CD4-positive, alpha-beta T cell treated with Interleukin-1 beta for 1 hour (primary cell): Measurements from ENCODE around the gene MS4A15.
"Not testable (repeated sequence)": the region's sequence is repeated elsewhere in the genome, so short reads cannot be mapped to it uniquely, and the experiment has no call there.

ENCODE experiments used
- DNase-seq, 2 donors: peaks; one replicate each; pipeline ENCODE4 v3.0.0-alpha.2; 2020 to 2022

Gene MS4A15, protein sequence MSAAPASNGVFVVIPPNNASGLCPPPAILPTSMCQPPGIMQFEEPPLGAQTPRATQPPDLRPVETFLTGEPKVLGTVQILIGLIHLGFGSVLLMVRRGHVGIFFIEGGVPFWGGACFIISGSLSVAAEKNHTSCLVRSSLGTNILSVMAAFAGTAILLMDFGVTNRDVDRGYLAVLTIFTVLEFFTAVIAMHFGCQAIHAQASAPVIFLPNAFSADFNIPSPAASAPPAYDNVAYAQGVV

DNA sequence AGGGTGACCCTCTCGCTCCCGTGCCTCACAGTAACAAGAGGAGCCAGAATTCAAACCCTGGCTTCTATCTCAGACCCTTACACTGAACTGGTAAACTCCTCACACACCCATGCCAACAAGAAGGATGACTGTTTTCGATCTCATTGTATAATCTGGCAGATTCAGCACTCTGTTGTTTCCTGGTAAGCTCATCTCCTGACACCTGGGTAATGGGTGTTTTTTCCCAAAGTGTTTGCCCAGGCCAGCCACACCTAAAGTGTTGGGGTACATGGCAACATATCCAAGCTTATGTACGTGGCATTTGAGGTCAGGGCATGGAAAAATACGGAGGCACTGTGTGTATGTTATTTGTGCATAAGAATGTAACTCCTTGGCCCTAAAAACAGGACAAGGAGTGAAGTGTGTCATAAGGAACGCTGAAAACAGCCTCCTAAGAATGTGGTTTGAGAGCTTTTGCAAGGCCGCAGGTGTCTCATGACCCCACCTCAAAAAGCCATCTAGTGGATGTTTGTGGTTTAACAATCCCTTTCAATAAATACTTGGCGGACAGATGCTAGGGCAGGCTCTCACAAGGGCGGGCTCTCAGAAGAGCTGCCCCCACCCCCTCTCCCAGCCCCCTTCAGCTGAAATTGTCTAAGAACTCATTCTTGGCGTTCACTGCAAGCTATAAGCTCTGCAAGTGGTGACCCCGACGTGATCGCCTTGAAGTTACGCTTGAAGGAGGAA lies at the start of gene MS4A15:
TSS of gene MS4A15 (plus strand) at position 561 of the 726 bp plus-strand sequence. CDS start 6,867 bp downstream, outside the sequence.
- DNase-seq, result no peak

DNA sequence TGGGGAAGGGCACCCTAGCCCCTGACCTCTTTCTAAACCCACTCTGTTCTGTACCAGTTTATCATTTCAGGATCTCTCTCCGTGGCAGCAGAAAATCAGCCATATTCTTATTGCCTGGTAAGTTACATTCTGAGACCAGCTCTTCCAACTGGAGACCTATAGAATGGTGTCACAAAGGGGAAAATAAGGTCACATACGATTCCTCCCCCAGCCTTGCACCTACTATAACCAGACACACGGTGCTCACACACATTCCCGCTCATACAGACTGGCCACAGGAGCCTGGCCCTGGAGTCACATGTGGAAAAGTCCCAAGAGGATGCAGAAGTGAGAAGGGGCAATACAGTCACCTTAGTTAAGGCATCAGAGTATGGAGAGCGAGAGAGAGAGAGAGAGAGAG lies 49.7 kb upstream of the MS4A15 start:
- DNase-seq, result no peak

DNA sequence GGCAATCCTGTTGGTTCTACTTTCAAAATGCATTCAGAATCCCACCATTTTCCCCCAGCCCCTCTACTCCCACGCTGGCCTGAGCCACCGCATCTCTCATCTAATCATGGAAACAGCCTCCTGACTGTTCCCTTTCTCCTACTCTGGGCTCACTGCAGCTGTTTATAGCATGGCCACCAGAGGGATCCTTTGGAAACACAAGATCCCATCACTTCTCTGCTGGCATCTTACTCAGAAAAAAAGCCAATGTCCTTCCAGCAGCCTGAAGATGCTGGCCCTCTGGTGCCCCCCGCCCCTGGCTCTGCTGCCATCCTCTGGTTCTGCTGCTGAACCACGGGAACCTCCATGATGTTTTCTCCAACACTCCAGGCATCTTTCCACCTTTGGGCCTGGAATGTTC lies 46.2 kb upstream of the MS4A15 start:
- no peak for DNase-seq

DNA sequence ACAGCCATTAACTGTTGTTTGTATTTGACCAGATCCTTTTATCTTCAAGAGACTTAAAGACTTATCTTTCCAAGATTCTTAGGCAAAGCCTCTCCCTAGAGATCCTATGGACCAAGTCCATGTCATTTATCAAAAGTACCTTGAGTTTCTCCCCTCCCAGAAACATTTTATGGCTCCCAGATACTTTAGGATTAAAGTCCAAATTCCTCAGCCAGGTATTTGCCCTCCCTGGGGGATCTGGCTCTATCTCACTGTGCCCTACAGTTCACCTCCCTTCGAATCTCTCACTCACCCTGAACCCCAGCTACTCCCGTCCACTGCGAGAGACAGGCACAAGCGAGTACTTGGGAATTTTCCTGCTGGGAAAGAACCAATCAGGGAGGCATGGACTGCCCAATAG lies 45.4 kb upstream of the MS4A15 start:
- DNase-seq, result no peak

DNA sequence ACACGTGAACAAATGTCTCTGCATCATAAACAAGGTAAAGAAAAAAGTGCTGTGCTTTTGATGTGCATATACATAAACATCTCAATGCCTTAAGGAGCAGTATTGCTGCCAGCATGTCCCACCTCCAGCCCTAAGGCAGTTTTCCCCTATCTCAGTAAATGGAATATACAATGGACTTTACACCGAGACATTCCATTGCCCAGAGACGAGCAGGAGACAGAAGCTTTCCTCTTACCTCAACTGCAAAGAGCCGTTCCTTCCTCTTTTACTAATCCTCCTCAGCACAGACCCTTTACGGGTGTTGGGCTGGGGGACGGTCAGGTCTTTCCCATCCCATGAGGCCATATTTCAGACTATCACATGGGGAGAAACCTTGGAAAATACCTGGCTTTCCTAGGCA lies 43.2 kb upstream of the MS4A15 start:
- not testable (repeated sequence) for DNase-seq

DNA sequence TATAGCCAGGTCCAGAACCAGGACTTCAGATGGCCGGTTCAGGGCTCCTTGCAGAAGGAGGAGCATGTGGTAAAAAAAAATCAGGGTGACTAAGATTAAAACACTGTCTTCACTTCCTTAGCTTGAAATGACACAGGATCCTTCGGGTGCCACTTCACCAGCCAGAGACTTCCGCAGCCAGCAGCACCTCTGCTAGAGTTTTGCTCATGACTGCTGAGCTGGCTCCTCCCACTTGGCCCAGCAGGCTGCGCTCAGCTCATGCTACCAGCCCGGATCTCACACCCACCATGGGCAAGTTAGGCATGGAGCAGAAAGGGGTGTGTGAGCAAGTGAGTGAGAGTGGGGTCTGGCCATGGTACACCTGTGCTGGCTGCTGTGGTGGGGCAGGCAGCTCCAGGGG lies 38.7 kb upstream of the MS4A15 start:
- peak; percentile 7 to 14 for DNase-seq

DNA sequence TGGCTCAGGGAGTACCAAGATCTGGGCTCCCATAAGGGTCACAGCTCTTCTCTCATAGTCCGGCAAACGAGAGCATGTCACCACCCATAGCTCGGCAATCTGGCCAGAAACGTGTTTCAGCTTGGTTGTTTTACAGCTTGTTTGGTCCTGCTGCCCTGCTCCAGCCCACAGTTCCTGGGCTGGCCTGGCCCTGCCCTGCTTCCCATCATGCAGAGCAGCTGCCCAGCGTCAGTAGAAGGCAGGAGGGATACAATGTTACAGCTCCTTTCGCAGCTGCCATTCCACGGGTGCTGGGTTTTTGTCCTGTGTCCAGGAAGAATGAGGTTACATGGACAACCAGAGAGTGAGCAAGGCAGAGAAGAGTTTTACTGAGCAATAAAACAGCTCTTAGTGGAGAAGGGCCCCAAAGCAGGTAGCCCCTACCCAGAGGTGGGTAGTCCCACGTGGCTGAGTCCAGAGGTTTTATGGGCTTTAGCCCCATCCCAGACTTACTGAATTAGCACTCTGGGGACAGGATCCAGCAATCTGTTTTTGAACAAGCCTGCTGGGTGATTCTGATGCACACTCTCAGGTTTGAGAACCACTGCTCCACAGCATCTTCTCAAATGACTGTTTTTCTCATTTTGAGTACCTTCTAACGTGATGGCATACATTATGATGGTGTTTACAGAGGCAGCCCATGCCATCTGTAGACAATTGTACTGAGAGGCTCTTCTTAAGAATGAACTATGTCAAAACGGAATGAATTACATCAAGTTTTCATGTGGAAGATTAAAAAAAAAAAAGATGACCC lies 37.9 kb upstream of the MS4A15 start:
- DNase-seq, result no peak

DNA sequence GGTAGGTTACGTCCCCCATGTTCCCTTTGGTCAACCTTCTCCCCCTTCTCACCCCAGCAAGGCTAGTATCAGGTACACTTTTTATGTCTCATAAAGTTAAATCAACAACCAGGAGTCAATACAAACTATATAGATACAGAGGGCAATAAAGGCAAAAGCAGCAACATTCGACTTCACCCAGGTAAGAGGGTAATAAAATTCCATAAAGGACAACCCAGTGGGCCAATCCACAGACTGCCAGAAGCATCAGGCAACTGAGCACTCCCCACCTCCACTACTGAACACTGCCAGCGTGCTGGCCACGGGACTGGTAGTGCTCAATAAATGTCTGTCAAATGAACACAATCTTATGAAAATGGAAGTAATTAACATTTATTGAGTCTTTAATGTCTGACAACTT lies 37.3 kb upstream of the MS4A15 start:
- DNase-seq, result no peak

DNA sequence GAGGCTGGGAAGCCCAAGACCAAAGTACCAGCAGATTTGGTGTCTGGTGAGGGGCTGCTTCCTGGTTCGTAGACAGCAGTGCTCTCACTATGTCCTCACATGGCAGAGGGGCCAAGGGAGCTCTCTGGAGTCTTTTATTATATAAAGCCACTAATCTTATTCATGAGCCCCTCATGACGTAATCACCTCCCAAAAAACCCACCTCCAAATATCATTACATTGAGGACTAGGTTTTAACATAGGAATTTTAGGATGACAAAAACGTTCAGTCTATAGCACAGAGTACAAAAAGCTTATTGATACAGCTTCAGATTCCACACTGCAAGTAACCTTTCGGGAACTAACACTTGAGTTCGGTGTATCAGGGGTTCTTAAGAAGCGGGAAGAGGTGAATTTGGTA lies 36.2 kb upstream of the MS4A15 start:
- DNase-seq, result no peak

DNA sequence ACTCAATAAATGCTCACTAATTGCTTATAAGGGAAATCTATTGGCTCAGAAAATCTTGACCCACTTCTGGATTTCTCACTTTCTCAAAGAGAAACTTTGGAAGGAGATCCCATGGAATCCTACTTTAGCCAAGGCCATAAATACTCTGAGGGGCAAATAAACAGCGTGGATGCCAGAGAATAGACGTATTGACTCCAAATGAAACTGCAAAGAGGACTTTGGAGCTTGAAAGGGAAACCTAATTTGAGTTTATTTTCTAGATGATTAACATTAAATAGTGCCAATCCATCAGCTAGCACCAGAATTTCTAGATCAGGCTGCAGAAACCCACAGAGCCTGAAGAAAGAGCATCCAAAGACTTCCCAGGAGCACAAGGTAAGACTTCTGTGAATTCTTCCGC lies 32.2 kb upstream of the MS4A15 start, which contains the start of gene MS4A18:
TSS of gene MS4A18 (plus strand) at position 301 of the 400 bp plus-strand sequence.
- DNase-seq, result no peak

DNA sequence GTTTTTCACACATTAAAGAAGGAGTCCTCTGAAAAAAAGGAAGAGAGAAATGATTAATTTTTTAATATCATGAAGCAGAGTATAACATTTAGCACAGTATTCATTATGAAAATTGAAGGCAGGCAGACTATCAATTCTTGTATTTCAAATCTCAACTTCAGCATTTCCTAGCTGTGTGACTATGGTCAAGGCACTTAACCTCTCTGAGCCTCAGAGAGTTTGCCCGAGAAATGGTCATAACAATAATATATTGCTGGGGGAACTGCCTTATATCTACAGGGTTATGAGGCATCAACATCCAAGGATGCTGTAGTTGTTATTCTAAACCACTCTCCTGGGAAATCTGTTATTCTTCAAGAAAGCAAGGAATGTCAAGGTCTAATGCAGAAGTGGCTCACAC lies 31.1 kb upstream of the MS4A15 start:
- DNase-seq, result no peak

DNA sequence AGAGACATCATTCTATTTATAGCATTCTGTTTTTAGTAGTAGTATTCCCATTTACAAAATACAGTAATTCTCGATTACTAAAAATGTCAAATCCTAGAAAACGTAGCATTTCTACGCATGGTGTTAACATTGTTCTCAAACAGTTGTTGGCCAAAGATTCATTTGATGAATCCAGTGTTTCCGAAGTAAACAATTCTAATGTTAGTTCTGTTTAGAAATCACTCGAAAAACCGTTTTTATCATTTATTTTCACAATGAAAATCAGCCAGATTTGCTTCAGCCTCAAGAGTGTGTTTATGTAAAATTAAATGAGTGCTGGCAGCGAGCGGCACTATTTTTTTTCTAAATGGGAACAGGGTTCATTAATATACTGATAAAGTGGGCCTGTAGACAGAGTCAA lies 25.1 kb upstream of the MS4A15 start:
- DNase-seq, result no peak

DNA sequence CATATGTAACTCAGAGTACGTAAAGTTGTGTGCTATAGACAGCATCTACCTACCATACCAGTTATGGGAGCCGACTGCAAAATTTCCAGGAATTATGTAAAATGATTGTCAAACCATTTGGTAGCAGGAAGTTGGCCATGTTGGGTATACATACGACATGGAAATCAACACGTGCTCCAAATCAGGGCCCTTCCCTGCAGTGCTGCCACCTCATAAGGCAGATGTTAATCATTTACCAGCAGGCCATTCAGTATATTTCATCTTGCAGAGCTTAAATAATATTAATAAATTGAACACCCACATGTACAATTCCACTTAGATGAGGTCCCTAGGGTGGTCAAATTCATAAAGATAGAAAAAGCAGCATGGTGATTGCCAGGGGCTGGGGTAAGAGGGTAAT lies 22.4 kb upstream of the MS4A15 start:
- no peak for DNase-seq

DNA sequence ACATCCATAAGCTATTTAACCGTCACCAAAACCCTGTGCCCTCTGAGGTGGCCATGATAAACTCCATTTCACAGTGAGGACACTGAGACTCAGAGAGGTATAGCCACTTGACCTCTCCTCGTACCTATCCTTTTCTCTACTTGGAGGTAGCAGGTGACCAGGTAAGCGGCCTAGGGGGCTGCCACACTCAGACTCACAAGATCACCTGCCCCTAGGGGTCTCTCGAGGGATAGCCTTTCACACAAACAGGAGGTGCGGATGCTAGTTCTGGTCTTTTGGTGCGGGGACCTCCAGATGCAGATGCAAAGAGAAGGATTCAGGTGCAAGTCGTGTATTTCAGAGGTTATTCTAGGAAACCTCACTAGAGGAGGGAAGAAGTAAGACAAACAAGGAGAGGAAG lies 17.6 kb upstream of the MS4A15 start:
- no peak for DNase-seq

DNA sequence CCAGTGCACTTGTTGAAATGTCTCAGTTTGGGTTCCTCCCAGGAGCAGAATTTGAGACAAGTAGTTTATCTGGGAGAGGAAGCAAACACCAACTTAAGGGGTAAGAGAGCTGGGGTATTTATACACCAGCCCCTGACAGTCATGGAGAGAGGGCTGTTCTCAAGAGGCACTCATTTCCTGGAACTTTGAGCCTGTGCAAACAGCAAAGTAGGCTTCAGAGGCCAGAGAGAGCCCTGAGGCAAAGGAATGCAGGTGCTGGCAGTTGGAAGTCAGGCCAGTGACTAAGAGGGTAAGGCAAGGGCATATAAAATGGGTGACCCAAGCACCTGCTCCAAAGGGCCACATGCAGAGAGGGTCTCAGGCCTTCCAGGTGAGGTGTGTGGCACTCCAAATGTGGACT lies 16.1 kb upstream of the MS4A15 start:
- no peak for DNase-seq

DNA sequence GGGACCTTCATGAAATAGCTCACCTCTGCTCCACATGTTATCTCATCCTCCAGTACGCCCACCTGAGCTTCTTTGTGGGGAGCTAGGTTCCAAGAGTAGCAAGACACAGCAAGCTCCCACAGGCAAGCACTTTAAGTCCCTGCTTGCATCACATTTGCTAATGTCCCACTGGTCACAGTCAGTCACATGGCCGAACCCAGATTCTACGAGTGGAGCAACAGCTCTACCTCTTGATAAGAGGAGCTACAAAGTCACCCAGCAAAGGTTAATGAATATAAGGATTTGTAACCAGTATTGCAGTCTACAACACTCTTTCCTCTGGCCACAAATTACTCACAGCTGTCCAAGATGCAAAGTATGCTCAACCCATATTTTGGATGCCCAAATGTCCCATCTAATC lies 15.2 kb upstream of the MS4A15 start:
- no peak for DNase-seq

DNA sequence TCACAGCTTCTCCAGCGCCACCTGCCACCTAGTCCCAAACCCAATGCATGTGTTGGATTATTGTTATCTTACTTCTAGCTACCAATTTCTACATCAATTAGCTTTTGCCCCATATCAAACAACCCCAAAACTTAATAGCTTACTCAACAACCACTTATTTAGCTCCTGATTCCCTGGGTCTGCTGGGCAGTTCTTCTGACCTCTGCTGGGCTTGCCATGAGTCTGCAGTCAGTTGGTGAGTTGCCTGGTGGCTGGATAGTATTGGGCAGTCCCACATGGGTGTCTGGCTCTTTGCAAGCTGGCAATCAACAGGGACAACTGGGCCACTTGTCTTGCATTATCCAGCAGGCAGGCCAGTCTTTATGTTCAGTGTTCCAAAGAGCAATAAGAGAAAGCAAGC lies 13.6 kb upstream of the MS4A15 start:
- no peak for DNase-seq

DNA sequence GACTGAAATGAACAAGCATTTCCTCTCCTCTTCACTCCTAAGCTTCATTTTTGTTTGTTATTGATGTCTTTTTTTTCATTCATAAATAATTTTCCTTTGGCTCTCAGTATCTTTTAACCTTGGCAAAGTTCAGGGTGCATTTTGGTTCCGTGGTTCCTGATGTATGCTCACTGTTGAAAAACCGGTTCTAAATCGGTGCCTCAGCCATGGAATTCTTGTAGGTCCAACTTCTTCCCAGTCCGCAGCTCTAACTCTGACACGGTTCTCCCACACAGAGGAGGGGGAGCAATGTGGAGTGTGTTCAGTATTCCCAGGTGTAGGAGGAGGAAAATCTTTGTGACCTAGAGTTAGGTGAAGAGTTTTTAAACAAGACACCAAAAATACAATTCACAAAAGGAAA lies 12.6 kb upstream of the MS4A15 start:
- DNase-seq, result no peak

DNA sequence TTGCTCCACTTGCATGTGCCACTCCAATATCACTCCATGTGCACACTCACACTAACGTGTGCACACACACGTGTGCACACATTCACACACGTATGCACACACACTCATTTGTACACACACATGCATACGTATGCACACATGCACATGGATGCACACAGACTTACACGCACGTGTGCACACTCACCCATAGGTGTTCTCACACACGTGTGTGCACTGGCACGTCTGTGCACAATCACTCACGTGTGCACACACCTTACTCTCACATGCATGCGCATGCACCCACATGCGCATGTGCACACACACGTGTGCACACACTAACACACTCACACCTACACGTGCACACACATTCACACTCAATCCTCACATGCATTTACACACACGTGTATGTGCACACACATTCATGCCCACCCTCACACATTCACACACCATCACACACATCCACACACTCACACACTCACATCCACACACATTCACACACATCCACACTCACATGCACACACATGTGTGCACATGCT lies 9.3 kb upstream of the MS4A15 start:
- DNase-seq, result no peak

DNA sequence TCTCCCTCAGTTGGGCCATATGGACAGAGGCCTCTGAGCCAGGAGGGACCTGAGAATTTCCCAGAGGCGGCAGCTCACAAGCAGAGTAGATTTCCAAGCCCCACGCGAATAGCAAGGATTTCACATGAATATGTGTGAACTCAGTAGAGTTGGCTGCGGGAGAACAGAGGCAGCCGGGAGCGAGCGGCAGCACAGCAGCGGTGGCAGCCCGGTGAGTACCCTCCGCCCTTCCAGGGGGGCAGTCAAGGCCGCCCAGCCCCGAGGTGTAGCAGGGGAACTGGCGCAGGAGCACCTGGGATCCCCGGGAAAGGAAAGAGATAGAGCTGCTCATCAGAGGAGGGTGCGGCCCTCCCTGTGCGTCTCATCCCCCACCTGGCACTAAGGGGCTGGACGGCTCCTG lies 8.4 kb upstream of the MS4A15 start:
- DNase-seq, result no peak

DNA sequence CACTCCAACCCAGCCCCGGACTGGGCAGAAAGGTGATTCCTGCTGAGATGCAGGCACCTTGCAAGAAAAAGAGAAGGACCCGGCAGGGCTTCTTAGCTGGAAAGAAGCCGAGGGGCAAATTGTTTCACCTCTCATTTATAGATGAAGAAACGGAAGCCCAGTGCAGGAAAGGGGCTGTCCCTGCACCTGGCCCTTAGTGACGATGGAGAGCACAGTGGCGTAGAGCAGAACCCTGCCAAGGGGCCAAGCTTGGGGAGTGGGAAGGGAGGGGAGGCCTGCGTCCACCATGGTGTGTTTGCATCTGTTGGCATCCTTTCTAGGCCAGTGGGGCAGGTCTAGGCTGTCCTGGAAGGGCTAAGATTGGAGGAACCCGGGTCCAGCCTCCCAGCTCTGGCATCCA lies 7.8 kb upstream of the MS4A15 start:
- no peak for DNase-seq

DNA sequence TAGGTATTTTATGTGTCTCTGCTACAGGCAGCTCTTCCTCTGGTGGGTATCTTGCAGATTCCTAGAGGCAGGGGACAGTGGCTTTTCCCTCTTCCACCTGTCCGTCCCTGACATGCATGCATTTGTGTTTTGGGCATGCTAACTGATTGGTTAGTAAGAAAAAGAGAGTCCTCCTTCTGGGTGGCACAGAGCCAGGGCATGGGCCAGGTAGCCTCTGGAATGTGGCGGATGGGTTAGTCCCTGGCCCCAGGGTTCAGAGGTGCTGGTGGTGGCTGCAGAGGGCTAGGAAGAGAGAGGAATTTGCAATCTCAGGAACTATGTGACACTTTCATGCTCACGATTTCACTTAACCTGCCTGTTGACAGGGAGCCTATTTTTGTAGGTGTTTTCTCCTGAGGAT lies 5.8 kb upstream of the MS4A15 start:
- no peak for DNase-seq

DNA sequence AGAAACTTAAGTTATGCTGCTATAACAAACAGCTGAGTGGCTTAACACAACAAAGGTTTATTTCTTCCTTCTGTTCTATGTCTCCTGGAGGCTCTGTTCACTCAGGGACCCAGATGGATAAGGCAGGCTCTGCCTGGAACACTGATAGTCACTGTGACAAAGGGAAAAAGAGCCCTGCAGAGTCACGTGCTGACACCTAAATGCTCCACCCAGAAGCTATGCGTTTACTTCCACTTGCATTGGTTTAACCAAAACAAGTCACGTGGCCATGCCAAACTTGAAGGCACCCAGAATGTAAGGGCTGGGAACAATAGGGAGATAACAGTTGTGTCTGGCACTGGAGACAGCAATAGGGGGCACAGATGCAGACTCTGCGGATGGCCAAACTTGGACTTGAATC lies 3.4 kb upstream of the MS4A15 start:
- DNase-seq, result no peak

DNA sequence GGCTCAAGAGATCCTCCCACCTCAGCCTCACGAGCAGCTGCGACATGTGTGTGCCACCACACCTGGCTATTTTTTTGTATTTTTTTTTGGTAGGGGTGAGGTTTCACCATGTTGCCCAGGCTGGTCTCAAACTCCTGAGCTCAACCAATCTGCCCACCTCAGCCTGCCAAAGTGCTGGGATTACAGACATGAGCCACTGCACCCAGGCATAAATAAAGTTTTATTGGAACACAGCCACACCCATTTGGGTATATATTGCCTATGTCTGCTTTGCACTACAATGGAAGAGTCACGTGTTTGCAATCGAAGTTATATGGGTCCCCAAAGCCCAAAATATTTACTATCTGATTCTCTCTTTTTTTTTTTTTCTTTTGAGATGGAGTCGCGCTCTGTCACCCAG lies 1.8 kb upstream of the MS4A15 start:
- no peak for DNase-seq
